Neural cell (in vitro differentiated cells): ENCODE data around the gene FBXW2.

Experiments
- CTCF ChIP-seq: fragments of 450-650 bp; IDR thresholded peaks from 2 replicates; pipeline ENCODE4 v1.5.1; 2014; ENCODE audit warnings: antibody characterized with exemption, mild to moderate bottlenecking, moderate library complexity; ENCODE audit not compliant: poor library complexity, severe bottlenecking
- POLR2AphosphoS5 ChIP-seq: IDR thresholded peaks from 2 replicates; pipeline ENCODE4 v1.6.1; 2012
- RAD21 ChIP-seq: fragments of 450-650 bp; conservative IDR thresholded peaks from 2 replicates; pipeline ENCODE4 v1.6.1; 2014; ENCODE audit warnings: antibody characterized with exemption, mild to moderate bottlenecking, moderate library complexity
- SMC3 ChIP-seq: fragments of 450-650 bp; conservative IDR thresholded peaks from 2 replicates; pipeline ENCODE4 v1.6.1; 2014; ENCODE audit warnings: antibody characterized with exemption, mild to moderate bottlenecking, moderate library complexity; ENCODE audit not compliant: poor library complexity
- TAF1 ChIP-seq: IDR thresholded peaks from 2 replicates; pipeline ENCODE4 v1.6.1; 2012; ENCODE audit warnings: low read depth

- TF ChIP-seq TAF1: no peak
- TF ChIP-seq RAD21: no peak
- no peak for TF ChIP-seq CTCF
- no peak for TF ChIP-seq POLR2AphosphoS5
- TF ChIP-seq SMC3: no peak
Observed at GRCh38 chr9:120781236-120781635, 12.0 kb downstream of the FBXW2 start.
